Dendritic cell treated with granulocyte-macrophage colony-stimulating factor and Interleukin-4, amounts not matched to agents 40 ng/mL and 50 ng/mL, for 4 days (primary cell): ENCODE results near the gene TBL1X.
"Not testable (repeated sequence)": the region's sequence is repeated elsewhere in the genome, so short reads cannot be mapped to it uniquely, and the experiment has no call there.

Experiments
- H3K27ac Mint-ChIP-seq: one replicate; pipeline ENCODE4 v1.8.0; 2022; ENCODE audit warnings: mild to moderate bottlenecking, mixed read lengths
- H3K27me3 Mint-ChIP-seq: one replicate; pipeline ENCODE4 v1.8.0; 2022; ENCODE audit warnings: mild to moderate bottlenecking, mixed read lengths
- H3K36me3 Mint-ChIP-seq: one replicate; pipeline ENCODE4 v1.8.0; 2022; ENCODE audit warnings: low read depth, mixed read lengths
- H3K4me1 Mint-ChIP-seq: one replicate; pipeline ENCODE4 v1.8.0; 2022; ENCODE audit warnings: low read depth, mixed read lengths
- H3K4me3 Mint-ChIP-seq: one replicate; pipeline ENCODE4 v1.8.0; 2022; ENCODE audit warnings: mild to moderate bottlenecking, moderate library complexity, mixed read lengths
- H3K9me3 Mint-ChIP-seq: one replicate; pipeline ENCODE4 v1.8.0; 2022; ENCODE audit warnings: mixed read lengths
- intact Hi-C: fragments of 100-400 bp; cut with micrococcal nuclease; formaldehyde crosslinking; loops from one replicate; pipeline ENCODE4 v1.15.0; 2022

The TBL1X gene

GRCh38 chrX:9440116-9440844 is 24.6 kb upstream of the TBL1X start:
- H3K4me1 Mint-ChIP-seq = peaks cover 31% of the 10 kb centered on the region
- peaks cover 3% of the 10 kb centered on the region for H3K27me3 Mint-ChIP-seq
- H3K36me3 Mint-ChIP-seq = no peaks in the 10 kb centered on the region
- intact Hi-C loops = no loop called here
- no peak overlapping the region for H3K27ac Mint-ChIP-seq
- no peaks in the 10 kb centered on the region for H3K9me3 Mint-ChIP-seq
- no peak overlapping the region for H3K4me3 Mint-ChIP-seq

DNA sequence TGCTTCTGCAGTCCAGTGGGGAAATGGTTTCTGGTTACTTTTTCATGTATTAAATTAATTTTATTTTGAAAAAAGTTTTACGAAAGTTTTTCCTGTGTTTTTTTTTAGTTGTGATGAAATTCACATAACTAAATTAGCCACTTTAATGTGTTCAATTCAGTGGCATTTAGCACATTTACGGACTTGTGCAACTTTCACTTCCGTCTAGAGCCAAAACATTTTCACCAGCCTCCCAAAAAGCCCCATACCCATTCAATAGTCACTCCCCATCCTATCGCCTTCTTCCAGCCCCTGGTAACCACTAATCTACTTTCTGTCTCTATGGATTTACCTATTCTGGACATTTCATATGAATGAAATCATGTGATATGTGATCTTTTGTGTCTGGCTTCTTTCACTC is 22.8 kb upstream of the TBL1X start:
- no peak overlapping the region for H3K4me3 Mint-ChIP-seq
- intact Hi-C loops = no loop called here
- H3K9me3 Mint-ChIP-seq = no peaks in the 10 kb centered on the region
- H3K27ac Mint-ChIP-seq = peak overlapping the region; percentile 27
- peaks cover 31% of the 10 kb centered on the region for H3K4me1 Mint-ChIP-seq
- no peaks in the 10 kb centered on the region for H3K36me3 Mint-ChIP-seq
- H3K27me3 Mint-ChIP-seq = peaks cover 3% of the 10 kb centered on the region

DNA sequence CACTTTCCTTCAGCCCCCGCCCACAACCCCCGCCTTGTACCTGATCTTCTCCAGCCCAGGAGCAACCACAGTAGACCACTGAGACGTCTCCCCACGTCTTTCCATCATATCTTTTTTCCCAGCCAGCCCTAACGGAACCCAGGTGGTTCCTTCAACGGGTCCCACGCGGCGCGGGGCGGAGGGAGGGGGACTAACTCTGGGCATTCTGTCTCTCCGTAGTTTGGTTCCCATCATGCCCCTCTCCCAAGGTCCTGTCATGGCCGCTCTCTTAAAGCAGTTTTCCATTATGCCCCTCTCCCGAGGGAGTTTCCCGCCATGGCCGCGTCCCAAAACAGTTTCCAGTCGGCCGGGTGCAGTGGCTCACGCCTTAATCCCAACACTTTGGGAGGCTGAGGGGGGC is 21.5 kb upstream of the TBL1X start:
- H3K9me3 Mint-ChIP-seq = no peaks in the 10 kb centered on the region
- no peaks in the 10 kb centered on the region for H3K36me3 Mint-ChIP-seq
- intact Hi-C loops = no loop called here
- H3K4me3 Mint-ChIP-seq = no peak overlapping the region
- H3K4me1 Mint-ChIP-seq = peaks cover 25% of the 10 kb centered on the region
- H3K27me3 Mint-ChIP-seq = peaks cover 3% of the 10 kb centered on the region
- H3K27ac Mint-ChIP-seq = no peak overlapping the region

DNA sequence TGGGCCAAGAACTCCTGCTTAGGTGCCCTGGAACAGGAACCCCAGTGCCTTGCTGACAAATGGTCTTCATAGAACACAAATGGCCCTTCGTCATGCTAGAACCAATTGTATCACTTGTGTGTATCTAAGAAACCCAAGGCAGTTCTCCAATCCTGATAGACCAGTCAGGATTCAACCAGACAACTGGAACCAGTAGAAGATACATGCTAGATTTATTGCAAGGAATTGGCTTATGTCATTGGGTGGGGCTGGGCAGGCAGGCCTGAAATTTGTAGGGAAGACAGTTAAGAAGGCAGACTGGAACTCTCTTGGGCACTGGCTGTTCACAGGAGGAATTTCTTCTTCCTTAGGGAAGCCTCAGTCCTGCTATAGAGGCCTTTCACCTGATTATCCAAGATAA is 17.0 kb upstream of the TBL1X start:
- H3K9me3 Mint-ChIP-seq = no peaks in the 10 kb centered on the region
- H3K4me1 Mint-ChIP-seq = peaks cover 9% of the 10 kb centered on the region
- peaks cover 3% of the 10 kb centered on the region for H3K27me3 Mint-ChIP-seq
- H3K27ac Mint-ChIP-seq = no peak overlapping the region
- intact Hi-C loops = no loop called here
- no peaks in the 10 kb centered on the region for H3K36me3 Mint-ChIP-seq
- H3K4me3 Mint-ChIP-seq = no peak overlapping the region

GRCh38 chrX:9456250-9457074 is 8.4 kb upstream of the TBL1X start:
- Mint-ChIP-seq H3K27ac (no peak overlapping the region), H3K27me3 (no peaks in the 10 kb centered on the region), H3K4me3 (no peak overlapping the region), H3K4me1 (peaks cover 34% of the 10 kb centered on the region), H3K36me3 (no peaks in the 10 kb centered on the region), H3K9me3 (no peaks in the 10 kb centered on the region)
- intact Hi-C loops = no loop called here

GRCh38 chrX:9458034-9458433 is 6.8 kb upstream of the TBL1X start:
- peaks cover 45% of the 10 kb centered on the region for H3K4me1 Mint-ChIP-seq
- H3K27me3 Mint-ChIP-seq, H3K36me3 Mint-ChIP-seq, intact Hi-C loops, H3K4me3 Mint-ChIP-seq, H3K27ac Mint-ChIP-seq, H3K9me3 Mint-ChIP-seq: not testable (repeated sequence)

DNA sequence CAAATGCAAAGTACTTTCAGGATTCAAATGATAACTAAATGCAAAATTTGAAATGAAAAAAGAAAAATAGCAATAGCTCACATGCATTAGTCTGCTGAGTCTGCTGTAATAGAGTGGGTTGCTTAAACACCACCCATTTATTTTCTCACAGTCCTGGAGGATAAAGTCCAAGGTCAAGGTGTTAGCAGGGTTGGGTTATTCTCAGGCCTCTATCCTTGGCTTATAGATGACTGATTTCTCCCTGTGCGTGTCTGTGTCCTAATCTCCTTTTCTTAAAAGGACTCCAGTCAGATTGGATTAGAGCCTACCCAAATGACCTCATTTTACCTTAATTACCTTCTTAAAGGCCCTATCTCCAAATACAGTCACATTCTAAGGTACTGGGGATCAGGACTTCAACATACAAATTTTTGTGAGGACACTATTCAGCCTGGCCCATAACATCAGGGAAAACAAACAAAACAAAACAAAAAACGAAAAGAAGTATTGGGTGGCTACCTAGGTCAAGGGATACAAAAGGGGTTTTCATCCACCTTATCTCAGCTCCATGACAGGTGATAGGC is 6.3 kb upstream of the TBL1X start:
- no peak overlapping the region for H3K4me3 Mint-ChIP-seq

GRCh38 chrX:9459186-9459748 is 5.6 kb upstream of the TBL1X start:
- no peaks in the 10 kb centered on the region for H3K27me3 Mint-ChIP-seq
- H3K4me3 Mint-ChIP-seq = no peak overlapping the region
- H3K4me1 Mint-ChIP-seq = peaks cover 46% of the 10 kb centered on the region
- H3K36me3 Mint-ChIP-seq = no peaks in the 10 kb centered on the region
- H3K9me3 Mint-ChIP-seq = no peaks in the 10 kb centered on the region
- H3K27ac Mint-ChIP-seq = no peak overlapping the region
- intact Hi-C loops = no loop called here

More for the DNA sequence above, 6.3 kb upstream of the TBL1X start:
- Mint-ChIP-seq H3K4me1 (peaks cover 45% of the 10 kb centered on the region), H3K9me3 (no peaks in the 10 kb centered on the region), H3K27ac (no peak overlapping the region), H3K27me3 (no peaks in the 10 kb centered on the region), H3K36me3 (no peaks in the 10 kb centered on the region)
- intact Hi-C loops = no loop called here

- H3K9me3 Mint-ChIP-seq = no peaks in the 10 kb centered on the region
- no peaks in the 10 kb centered on the region for H3K36me3 Mint-ChIP-seq
- intact Hi-C loops = loop anchor here (10.0 kb wide), 2 partner anchors 244 to 486 kb away; no protein-coding TSS in a partner anchor
- no peak overlapping the region for H3K27ac Mint-ChIP-seq
- H3K4me1 Mint-ChIP-seq = peaks cover 39% of the 10 kb centered on the region
- H3K4me3 Mint-ChIP-seq = no peak overlapping the region
- no peaks in the 10 kb centered on the region for H3K27me3 Mint-ChIP-seq
These were observed 3.8 kb upstream of the TBL1X start for GRCh38 chrX:9461087-9461486.

DNA sequence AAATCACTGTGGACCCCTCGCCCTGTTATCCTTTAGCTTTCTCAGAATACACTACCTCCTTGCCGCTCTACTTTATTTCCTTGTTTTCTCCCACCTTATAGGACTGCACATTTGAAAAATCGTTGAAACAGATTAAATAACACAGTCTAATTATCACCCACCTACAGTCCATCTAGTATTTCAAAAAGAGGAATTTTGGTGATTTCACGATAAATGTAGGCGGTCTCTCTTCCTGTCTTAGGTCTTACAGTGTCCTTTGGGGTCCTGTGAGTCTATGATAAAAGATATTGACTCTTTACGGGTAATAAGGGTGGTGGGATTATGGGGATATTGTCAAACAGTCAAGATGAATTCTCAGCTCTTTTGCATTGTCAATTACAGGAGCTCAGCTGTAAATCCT is 2.4 kb upstream of the TBL1X start:
- no peaks in the 10 kb centered on the region for H3K36me3 Mint-ChIP-seq
- intact Hi-C loops = loop anchor here (10.0 kb wide), 2 partner anchors 242 to 488 kb away; no protein-coding TSS in a partner anchor
- H3K9me3 Mint-ChIP-seq = no peaks in the 10 kb centered on the region
- H3K4me3 Mint-ChIP-seq = no peak overlapping the region
- H3K27me3 Mint-ChIP-seq = no peaks in the 10 kb centered on the region
- peaks cover 35% of the 10 kb centered on the region for H3K4me1 Mint-ChIP-seq
- no peak overlapping the region for H3K27ac Mint-ChIP-seq

DNA sequence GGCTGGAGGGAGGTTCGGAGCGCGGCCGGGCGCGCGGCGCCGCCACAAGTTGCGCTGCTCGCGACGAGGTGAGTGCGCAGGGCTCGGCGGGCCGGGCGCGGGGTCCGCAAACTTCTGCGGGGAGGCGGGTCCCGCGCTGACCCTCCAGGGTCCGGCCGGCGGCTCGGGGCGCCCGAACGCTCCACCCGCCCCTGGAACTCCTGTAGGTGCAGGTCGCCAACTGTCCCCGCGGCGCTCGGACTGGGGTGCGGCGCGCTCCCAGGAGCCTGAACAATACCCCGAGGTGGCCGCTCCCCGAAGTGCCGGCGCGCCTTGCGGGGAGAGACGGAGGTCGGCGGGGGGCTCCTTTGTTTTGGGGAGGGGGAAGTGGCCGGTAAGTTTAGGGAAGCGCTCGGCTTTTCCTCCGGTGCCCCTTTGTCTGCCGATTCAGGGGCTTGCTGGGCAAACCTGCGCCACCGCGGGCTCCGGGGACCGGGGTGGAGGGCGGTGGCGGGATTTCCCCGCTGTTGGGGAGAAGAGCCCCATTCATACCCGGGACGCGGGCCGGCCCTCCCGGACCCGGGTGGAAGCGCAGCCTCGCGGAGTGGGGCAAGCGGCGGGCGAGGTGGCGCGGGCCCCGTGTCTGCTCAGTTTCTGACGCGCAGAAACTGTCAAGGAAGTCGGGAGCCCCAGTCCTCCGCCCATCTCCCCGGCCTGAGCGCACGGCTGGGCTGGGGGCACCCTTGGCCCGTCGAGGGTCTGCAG is 694 bp downstream of the TBL1X start:
- Mint-ChIP-seq H3K27me3 (no peaks in the 10 kb centered on the region), H3K9me3 (no peaks in the 10 kb centered on the region), H3K4me1 (peaks cover 46% of the 10 kb centered on the region), H3K27ac (peak overlapping the region; percentile 73), H3K4me3 (peak overlapping the region; percentile 76), H3K36me3 (peaks cover 27% of the 10 kb centered on the region)
- intact Hi-C loops = loop anchor here (10.0 kb wide), 2 partner anchors 239 to 491 kb away; no protein-coding TSS in a partner anchor

DNA sequence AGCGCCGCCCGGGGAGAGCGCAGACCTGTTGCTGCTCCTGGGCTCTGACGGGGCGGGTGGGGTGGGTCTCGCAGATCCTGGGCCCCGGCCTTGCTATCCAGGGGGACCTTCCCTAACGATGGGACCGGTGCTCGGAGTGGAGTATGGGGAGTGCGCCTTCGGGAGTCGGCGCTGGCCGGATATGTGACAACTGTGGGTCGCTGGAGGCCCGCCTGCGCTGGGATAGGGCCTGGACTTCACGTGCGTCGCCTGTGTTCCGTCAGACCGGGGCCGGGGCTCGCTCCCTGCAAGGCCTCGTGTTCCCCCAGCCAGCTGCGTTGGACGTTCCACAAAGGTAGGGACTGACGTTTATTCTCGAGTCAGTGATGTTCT is 1.3 kb downstream of the TBL1X start:
- peak overlapping the region; percentile 76 for H3K4me3 Mint-ChIP-seq
- peaks cover 33% of the 10 kb centered on the region for H3K36me3 Mint-ChIP-seq
- no peaks in the 10 kb centered on the region for H3K9me3 Mint-ChIP-seq
- H3K27ac Mint-ChIP-seq = peak overlapping the region; percentile 73
- H3K27me3 Mint-ChIP-seq = no peaks in the 10 kb centered on the region
- H3K4me1 Mint-ChIP-seq = peaks cover 41% of the 10 kb centered on the region
- intact Hi-C loops = loop anchor here (10.0 kb wide), 2 partner anchors 239 to 491 kb away; no protein-coding TSS in a partner anchor

DNA sequence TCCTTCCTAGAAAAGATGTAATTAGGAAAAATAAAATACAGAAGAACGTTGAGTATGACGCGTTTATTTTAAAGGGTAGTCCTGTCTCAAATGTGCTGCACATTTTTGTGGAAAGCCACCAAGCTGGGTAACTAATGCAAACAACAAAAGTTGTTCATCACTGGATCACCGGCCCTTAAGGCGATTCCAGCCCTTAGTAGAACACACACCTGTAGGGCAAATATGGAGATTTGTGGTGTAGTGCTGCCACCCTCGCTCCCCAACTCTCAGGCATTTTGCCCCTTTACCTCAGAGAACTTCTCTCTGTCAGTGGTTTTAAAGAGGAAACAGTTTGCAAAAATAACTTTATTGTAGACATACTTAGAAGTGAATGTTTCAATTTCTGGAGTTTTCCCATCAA is 1.9 kb downstream of the TBL1X start:
- Mint-ChIP-seq H3K9me3 (no peaks in the 10 kb centered on the region), H3K36me3 (peaks cover 35% of the 10 kb centered on the region), H3K4me3 (peak overlapping the region; percentile 76), H3K4me1 (peaks cover 40% of the 10 kb centered on the region), H3K27ac (peak overlapping the region; percentile 73), H3K27me3 (no peaks in the 10 kb centered on the region)
- intact Hi-C loops = loop anchor here (10.0 kb wide), 2 partner anchors 238 to 492 kb away; no protein-coding TSS in a partner anchor
